ENCODE data around the gene CFAP73. TPM values are rescaled to one million over a fixed set of nuclear protein-coding genes. Genes with fewer than 3 reads are reported as not detected.

The CFAP73 gene
- total and polyA plus RNA-seq, 10 of the 15 experiments (the other 5 are each of a cell fraction or from before 2014, with no cell fraction given) = 0.18 TPM; not detected in 9

DNA sequence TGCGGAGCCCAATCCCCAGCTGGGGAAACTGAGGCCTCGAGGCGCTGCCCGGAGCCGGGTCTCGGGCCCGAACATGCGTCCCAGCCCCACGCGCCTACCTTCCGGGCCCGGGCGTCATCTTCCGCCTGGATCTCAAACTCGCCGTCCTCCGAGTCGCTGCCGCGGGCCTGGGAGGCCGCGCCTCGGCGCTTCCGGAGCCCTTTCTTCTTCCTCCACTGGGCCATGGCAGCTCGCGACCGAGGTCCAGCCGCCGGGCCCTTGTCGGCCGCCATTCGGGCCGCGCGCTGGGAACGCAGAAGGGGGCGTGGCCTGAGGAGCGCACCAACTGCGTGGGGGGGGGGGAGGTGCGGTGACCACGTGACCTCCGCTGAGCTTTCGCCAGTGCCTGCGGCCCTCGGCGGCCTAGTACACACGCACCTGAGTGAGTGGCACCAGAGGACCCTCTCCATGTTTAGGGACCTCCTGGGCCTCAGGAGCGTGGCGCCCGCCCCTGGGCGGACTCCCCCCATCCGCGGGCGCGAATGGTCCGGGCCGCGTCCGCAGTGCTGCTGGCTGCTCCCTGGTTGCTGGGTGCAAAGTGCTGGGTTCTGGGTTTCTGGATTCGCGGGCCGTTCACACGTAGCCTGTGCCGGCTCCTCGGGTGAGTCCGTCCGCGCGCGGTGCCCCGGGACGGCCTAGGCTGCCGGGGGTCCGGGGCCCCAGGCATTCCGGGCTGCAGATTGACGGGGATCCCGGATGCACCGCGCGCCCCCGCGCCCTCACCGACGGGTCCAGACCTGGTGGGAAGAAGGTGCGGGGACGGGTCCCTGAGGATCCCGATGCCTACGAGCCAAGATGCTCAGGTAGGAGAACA lies 35.9 kb downstream of the CFAP73 start, which contains the start of the genes DDX54 and RITA1 (continued):
- TF ChIP-seq ZNF384 (IDR thresholded peaks at IDR 0.05; ENCODE audit: borderline replicate concordance, low read depth, low read length) = no peak
- TF ChIP-seq PAX5 (IDR thresholded peaks at IDR 0.05; ENCODE audit: borderline replicate concordance, low read depth, low read length) = no peak
- no peak for TF ChIP-seq FOS (IDR thresholded peaks at IDR 0.05; ENCODE audit: borderline replicate concordance, extremely low read depth, insufficient read length)
- 0 out of 2 replicates have a peak, but pooled peaks have one; percentile 62 for TF ChIP-seq RB1 (IDR thresholded peaks at IDR 0.05; ENCODE audit: borderline replicate concordance)
- TF ChIP-seq, protein P1, sequence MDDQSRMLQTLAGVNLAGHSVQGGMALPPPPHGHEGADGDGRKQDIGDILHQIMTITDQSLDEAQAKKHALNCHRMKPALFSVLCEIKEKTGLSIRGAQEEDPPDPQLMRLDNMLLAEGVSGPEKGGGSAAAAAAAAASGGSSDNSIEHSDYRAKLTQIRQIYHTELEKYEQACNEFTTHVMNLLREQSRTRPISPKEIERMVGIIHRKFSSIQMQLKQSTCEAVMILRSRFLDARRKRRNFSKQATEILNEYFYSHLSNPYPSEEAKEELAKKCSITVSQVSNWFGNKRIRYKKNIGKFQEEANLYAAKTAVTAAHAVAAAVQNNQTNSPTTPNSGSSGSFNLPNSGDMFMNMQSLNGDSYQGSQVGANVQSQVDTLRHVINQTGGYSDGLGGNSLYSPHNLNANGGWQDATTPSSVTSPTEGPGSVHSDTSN (IDR thresholded peaks at IDR 0.05; ENCODE audit: insufficient replicate concordance, low read depth, low read length) = no peak
- TF ChIP-seq HSF1 (IDR thresholded peaks at IDR 0.05; ENCODE audit: low read depth, low read length) = no peak
- peak; percentile 98 for TF ChIP-seq POLR2A (IDR thresholded peaks at IDR 0.05; ENCODE audit: low read depth, low read length)
- TF ChIP-seq MAX (IDR thresholded peaks at IDR 0.05; ENCODE audit: low read depth, low read length) = no peak; the same call in 1 of the 2 replicates
- no peak for TF ChIP-seq CUX1 (IDR thresholded peaks at IDR 0.05; ENCODE audit: insufficient replicate concordance, low read depth, low read length)
- TF ChIP-seq IRF5 (IDR thresholded peaks at IDR 0.05; ENCODE audit: borderline replicate concordance) = no peak
- peak; percentile 11; the same call in 1 of the 2 replicates for TF ChIP-seq SMAD5 (IDR thresholded peaks at IDR 0.05; ENCODE audit: low read depth)
- TF ChIP-seq MEF2B (IDR thresholded peaks at IDR 0.05; ENCODE audit: partially characterized antibody, poor library complexity, severe bottlenecking) = no peak
- no peak; the same call in 1 of the 2 replicates for TF ChIP-seq RFX5 (IDR thresholded peaks at IDR 0.05; ENCODE audit: low read depth, low read length)
- TF ChIP-seq, protein P2, sequence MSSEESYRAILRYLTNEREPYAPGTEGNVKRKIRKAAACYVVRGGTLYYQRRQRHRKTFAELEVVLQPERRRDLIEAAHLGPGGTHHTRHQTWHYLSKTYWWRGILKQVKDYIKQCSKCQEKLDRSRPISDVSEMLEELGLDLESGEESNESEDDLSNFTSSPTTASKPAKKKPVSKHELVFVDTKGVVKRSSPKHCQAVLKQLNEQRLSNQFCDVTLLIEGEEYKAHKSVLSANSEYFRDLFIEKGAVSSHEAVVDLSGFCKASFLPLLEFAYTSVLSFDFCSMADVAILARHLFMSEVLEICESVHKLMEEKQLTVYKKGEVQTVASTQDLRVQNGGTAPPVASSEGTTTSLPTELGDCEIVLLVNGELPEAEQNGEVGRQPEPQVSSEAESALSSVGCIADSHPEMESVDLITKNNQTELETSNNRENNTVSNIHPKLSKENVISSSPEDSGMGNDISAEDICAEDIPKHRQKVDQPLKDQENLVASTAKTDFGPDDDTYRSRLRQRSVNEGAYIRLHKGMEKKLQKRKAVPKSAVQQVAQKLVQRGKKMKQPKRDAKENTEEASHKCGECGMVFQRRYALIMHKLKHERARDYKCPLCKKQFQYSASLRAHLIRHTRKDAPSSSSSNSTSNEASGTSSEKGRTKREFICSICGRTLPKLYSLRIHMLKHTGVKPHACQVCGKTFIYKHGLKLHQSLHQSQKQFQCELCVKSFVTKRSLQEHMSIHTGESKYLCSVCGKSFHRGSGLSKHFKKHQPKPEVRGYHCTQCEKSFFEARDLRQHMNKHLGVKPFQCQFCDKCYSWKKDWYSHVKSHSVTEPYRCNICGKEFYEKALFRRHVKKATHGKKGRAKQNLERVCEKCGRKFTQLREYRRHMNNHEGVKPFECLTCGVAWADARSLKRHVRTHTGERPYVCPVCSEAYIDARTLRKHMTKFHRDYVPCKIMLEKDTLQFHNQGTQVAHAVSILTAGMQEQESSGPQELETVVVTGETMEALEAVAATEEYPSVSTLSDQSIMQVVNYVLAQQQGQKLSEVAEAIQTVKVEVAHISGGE (CRISPR knock-in tag; IDR thresholded peaks at IDR 0.05) = peak; percentile 36; the same call in 1 of the 2 replicates
- peak; percentile 95 for TF ChIP-seq YY1 (IDR thresholded peaks at IDR 0.05; ENCODE audit: low read depth, low read length)
